T-cell (primary cell): ENCODE data around the gene JPH3. TPM values are rescaled to one million over a fixed set of nuclear protein-coding genes. Genes with fewer than 3 reads are reported as not detected.
A peak's percentile ranks its signal among the peaks of the same experiment; 100 is the strongest.
"Not testable (repeated sequence)": the region's sequence is repeated elsewhere in the genome, so short reads cannot be mapped to it uniquely, and the experiment has no call there.

Experiments
- ATAC-seq, 4 experiments: fragments of 200-7000 bp in 3 of 4; fragments of 150-1000 bp in 1 of 4; cut with Tn5 transposase; replicated peaks in 1 of 4; 1 replicate in 3 of 4; 2 replicates in 1 of 4; pipeline ENCODE4 v1.10.0; 2021; ENCODE audit warnings: moderate library complexity in 3 of 4, mild to moderate bottlenecking in 2 of 4, moderate number of reproducible peaks in 1 of 4
- CTCF ChIA-PET, 2 donors: fragments of 300-600 bp; sonication (Branson Sonifier 250); formaldehyde crosslinking; loops; one replicate each; lab custom pipeline; 2022; ENCODE audit warnings: antibody characterized with exemption in 2 of 2; lab: Charles Lee
- POLR2A ChIA-PET, 2 donors: fragments of 300-600 bp; sonication (Branson Sonifier 250); formaldehyde crosslinking; loops; one replicate each; lab custom pipeline; 2022; ENCODE audit warnings: antibody characterized with exemption in 2 of 2; lab: Charles Lee
- DNase-seq, 35 experiments: peaks; one replicate each; pipeline versions ENCODE4 v3.0.0 to v3.0.0-alpha.2; 2013 to 2023
- H3K27ac ChIP-seq: one replicate; pipeline ENCODE4 v1.5.1; 2013; ENCODE audit warnings: low read length
- H3K27me3 ChIP-seq, 2 experiments: replicated peaks in 1 of 2; 1 replicate in 1 of 2; 2 replicates in 1 of 2; pipeline versions ENCODE4 v1.6.1 to v1.7.0; 2013; ENCODE audit warnings: low read length in 1 of 2, mixed read lengths in 1 of 2; ENCODE audit not compliant: control insufficient read depth in 2 of 2, insufficient read depth in 2 of 2; ENCODE audit errors: extremely low read depth in 1 of 2
- H3K36me3 ChIP-seq, 2 donors: 1 replicate in 1 of 2; 2 replicates in 1 of 2; pipeline versions ENCODE4 v1.6.1 to v1.7.0; 2013; ENCODE audit warnings: low read length in 1 of 2; ENCODE audit not compliant: control insufficient read depth in 2 of 2, insufficient read depth in 1 of 2; ENCODE audit errors: extremely low read depth in 1 of 2
- H3K4me1 ChIP-seq, 2 experiments: 1 replicate in 1 of 2; 2 replicates in 1 of 2; pipeline versions ENCODE4 v1.6.1 to v1.7.0; 2013; ENCODE audit warnings: low read length in 2 of 2, mixed read lengths in 1 of 2; ENCODE audit not compliant: insufficient read depth in 2 of 2, control insufficient read depth in 1 of 2; ENCODE audit errors: extremely low read depth in 1 of 2
- H3K4me3 ChIP-seq, 2 donors: 1 replicate in 1 of 2; 2 replicates in 1 of 2; pipeline versions ENCODE4 v1.5.1 to v1.7.0; 2013; ENCODE audit warnings: mild to moderate bottlenecking in 2 of 2, low read length in 1 of 2, moderate library complexity in 1 of 2; ENCODE audit not compliant: control insufficient read depth in 1 of 2; ENCODE audit errors: extremely low read depth in 1 of 2
- H3K9me3 ChIP-seq: 2 replicates; pipeline ENCODE4 v1.7.0; 2013
- H3K27ac Mint-ChIP-seq, 2 donors: one replicate each; pipeline ENCODE4 v1.8.0; 2020 to 2021; ENCODE audit warnings: mild to moderate bottlenecking in 2 of 2, mixed read lengths in 2 of 2
- H3K27me3 Mint-ChIP-seq, 2 donors: one replicate each; pipeline ENCODE4 v1.8.0; 2021 to 2022; ENCODE audit warnings: mixed read lengths in 2 of 2
- H3K36me3 Mint-ChIP-seq: one replicate; pipeline ENCODE4 v1.8.0; 2021; ENCODE audit warnings: mixed read lengths
- H3K4me1 Mint-ChIP-seq, 3 donors: one replicate each; pipeline ENCODE4 v1.8.0; 2020 to 2022; ENCODE audit warnings: mixed read lengths in 3 of 3, mild to moderate bottlenecking in 1 of 3
- H3K4me3 Mint-ChIP-seq, 3 donors: one replicate each; pipeline ENCODE4 v1.8.0; 2020 to 2022; ENCODE audit warnings: mild to moderate bottlenecking in 3 of 3, mixed read lengths in 3 of 3, moderate library complexity in 3 of 3
- H3K9me3 Mint-ChIP-seq, 3 donors: one replicate each; pipeline ENCODE4 v1.8.0; 2020 to 2022; ENCODE audit warnings: mixed read lengths in 3 of 3
- WGBS: methylation state at CpG from one replicate; pipeline ENCODE4 v1.1.5; 2013; ENCODE audit warnings: missing lambda C conversion rate; ENCODE audit not compliant: insufficient coverage; 5-methylcytosine and 5-hydroxymethylcytosine counted together
- total RNA-seq, 35 experiments: library from RNA in 6 of 35; stranded (reverse) in 6 of 35; fragments of 120-200 nt in 1 of 35; gene quantifications; one replicate each; pipeline versions ENCODE4 v1.2.1 to v1.2.4 and lab custom pipeline; 2013 to 2026

Gene JPH3
- total RNA-seq, 5 donors from 2014 or later (not counting 1 experiment from before 2014, with no cell fraction given), result not detected

DNA sequence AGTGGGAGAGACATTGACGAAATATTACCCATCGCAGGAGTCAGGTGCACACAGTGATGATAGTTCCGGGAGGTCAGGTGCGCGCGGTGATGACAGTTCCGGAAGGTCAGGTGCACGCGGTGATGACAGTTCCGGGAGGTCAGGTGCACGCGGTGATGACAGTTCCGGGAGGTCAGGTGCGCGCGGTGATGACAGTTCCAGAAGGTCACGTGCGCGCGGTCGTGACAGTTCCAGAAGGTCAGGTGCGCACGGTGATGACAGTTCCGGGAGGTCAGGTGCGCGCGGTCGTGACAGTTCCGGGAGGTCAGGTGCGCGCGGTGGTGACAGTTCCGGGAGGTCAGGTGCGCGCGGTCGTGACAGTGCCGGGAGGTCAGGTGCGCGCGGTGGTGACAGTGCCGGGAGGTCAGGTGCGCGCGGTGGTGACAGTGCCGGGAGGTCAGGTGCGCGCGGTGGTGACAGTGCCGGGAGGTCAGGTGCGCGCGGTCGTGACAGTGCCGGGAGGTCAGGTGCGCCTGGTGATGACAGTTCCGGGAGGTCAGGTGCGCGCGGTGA lies 78.8 kb downstream of the JPH3 start:
- H3K36me3 ChIP-seq, H3K9me3 Mint-ChIP-seq, H3K9me3 ChIP-seq, H3K27ac ChIP-seq, H3K4me1 Mint-ChIP-seq, H3K4me3 ChIP-seq, H3K36me3 Mint-ChIP-seq, H3K4me3 Mint-ChIP-seq, ATAC-seq, DNase-seq, H3K27me3 Mint-ChIP-seq, POLR2A ChIA-PET, H3K27ac Mint-ChIP-seq, H3K4me1 ChIP-seq: not testable (repeated sequence)
- WGBS, result 92% methylated on average over 59 of the region's 60 CpGs
- H3K27me3 ChIP-seq, result peaks cover 0 to 41% of the 10 kb centered on the region in 2 experiments
- CTCF ChIA-PET, result interaction anchor here in 1 of 2 donors (0.6 kb wide), 1 partner anchor 1065 kb away, joined by 4 read pairs; no protein-coding TSS in a partner anchor

- POLR2A ChIA-PET, result no interaction called here
- H3K27ac ChIP-seq, result no peak overlapping the region
- no peaks in the 10 kb centered on the region for H3K9me3 ChIP-seq
- Mint-ChIP-seq H3K27me3 (peaks cover 3 to 4% of the 10 kb centered on the region in 2 donors), H3K36me3 (no peaks in the 10 kb centered on the region), H3K9me3 (no peaks in the 10 kb centered on the region), H3K27ac (no peak overlapping the region), H3K4me1 (peaks cover 3 to 7% (median 6%) of the 10 kb centered on the region in 3 donors), H3K4me3 (no peak overlapping the region)
- H3K4me1 ChIP-seq, result peaks cover 0 to 9% of the 10 kb centered on the region in 2 experiments
- DNase-seq (no peak), ATAC-seq (peak in 1 of 4 experiments; percentile 47)
- peaks cover 0 to 46% of the 10 kb centered on the region in 2 experiments for H3K27me3 ChIP-seq
- CTCF ChIA-PET, result no interaction called here
- no peak overlapping the region for H3K4me3 ChIP-seq
- WGBS, result 41% methylated on average over 6 of the region's 9 CpGs
- no peaks in the 10 kb centered on the region for H3K36me3 ChIP-seq
Measured at GRCh38 chr16:87681981-87682570, 79.8 kb downstream of the JPH3 start.

DNA sequence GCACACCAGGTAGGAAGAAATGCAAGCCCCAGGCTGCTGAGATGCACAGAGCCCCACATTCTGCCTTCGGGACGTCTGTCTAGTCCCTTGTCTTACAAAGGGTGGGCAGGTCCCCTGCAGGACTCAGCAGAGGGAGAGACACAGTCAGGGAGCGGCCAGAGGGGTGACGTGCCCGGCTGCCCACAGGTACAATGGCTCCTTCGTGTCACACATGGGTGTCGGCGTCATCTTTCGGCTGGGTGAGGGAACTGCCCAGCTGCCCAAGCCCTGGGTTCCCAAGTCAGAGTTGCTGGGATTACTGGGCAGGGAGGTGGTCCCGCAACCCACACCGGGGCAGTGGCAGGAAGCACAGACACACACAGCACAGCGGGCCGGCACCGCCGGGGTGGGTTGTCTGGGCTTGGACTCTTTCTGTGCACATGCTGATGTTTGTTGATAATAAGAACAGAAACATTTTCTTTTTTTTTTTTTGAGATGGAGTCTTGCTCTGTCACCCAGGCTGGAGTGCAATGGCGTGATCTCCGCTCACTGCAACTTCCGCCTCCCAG lies 80.6 kb downstream of the JPH3 start:
- Histone ChIP-seq H3K27ac (no peak overlapping the region), H3K27me3 (peaks cover 0 to 47% of the 10 kb centered on the region in 2 experiments), H3K9me3 (no peaks in the 10 kb centered on the region), H3K4me1 (peaks cover 0 to 9% of the 10 kb centered on the region in 2 experiments), H3K36me3 (no peaks in the 10 kb centered on the region), H3K4me3 (no peak overlapping the region)
- 87% methylated on average over 8 of the region's 18 CpGs for WGBS
- H3K27ac Mint-ChIP-seq, result no peak overlapping the region
- no peak for ATAC-seq
- no peaks in the 10 kb centered on the region for H3K36me3 Mint-ChIP-seq
- H3K27me3 Mint-ChIP-seq, result peaks cover 3 to 4% of the 10 kb centered on the region in 2 donors
- no peak overlapping the region for H3K4me3 Mint-ChIP-seq
- H3K4me1 Mint-ChIP-seq, result peaks cover 3 to 7% (median 6%) of the 10 kb centered on the region in 3 donors
- ChIA-PET CTCF (interaction anchor here in 1 of 2 donors (0.7 kb wide), 1 partner anchor 143 kb away, joined by 3 read pairs; no protein-coding TSS in a partner anchor), POLR2A (no interaction called here)
- DNase-seq, result no peak
- no peaks in the 10 kb centered on the region for H3K9me3 Mint-ChIP-seq

DNA sequence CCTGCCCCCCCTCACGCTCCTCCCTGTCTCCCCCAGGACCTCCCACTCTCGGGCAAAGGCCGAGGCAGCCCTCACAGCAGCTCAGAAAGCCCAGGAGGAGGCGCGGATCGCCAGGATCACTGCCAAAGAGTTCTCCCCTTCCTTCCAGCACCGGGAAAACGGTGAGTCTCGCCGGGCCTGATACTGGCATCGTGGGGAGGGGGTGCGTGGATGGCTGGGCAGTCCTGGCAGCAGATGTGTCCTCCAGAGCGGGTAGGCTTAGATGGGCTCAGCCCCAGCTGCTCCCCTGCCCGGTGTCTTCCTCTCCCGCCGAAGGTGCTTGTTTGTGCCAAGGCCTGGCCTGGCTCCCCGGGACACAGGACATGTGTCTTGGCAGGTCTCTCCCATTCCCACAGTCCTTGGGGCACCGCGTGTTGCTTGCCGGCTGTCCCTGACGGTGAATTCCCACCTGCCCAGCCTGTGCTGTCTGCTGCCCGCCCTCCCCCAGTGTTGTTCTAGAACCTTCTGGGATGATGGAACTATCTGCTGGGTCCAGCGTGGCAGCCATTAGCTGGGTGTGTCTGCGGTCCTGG lies 81.9 kb downstream of the JPH3 start:
- Histone ChIP-seq H3K9me3 (no peaks in the 10 kb centered on the region), H3K36me3 (no peaks in the 10 kb centered on the region), H3K27me3 (peaks cover 0 to 53% of the 10 kb centered on the region in 2 experiments), H3K4me1 (peaks cover 0 to 9% of the 10 kb centered on the region in 2 experiments), H3K4me3 (no peak overlapping the region), H3K27ac (no peak overlapping the region)
- no peak for DNase-seq
- peaks cover 4 to 5% of the 10 kb centered on the region in 2 donors for H3K27me3 Mint-ChIP-seq
- H3K4me1 Mint-ChIP-seq, result peaks cover 3 to 7% (median 6%) of the 10 kb centered on the region in 3 donors
- no peak overlapping the region for H3K4me3 Mint-ChIP-seq
- ChIA-PET POLR2A (no interaction called here), CTCF (no interaction called here)
- H3K27ac Mint-ChIP-seq, result no peak overlapping the region
- no peaks in the 10 kb centered on the region for H3K9me3 Mint-ChIP-seq
- 90% methylated on average over 17 of the region's 24 CpGs for WGBS
- no peak for ATAC-seq
- H3K36me3 Mint-ChIP-seq, result no peaks in the 10 kb centered on the region

GRCh38 chr16:87684711-87685404 lies 82.5 kb downstream of the JPH3 start:
- Mint-ChIP-seq H3K27ac (no peak overlapping the region), H3K9me3 (no peaks in the 10 kb centered on the region), H3K27me3 (peaks cover 4 to 5% of the 10 kb centered on the region in 2 donors), H3K4me3 (no peak overlapping the region), H3K4me1 (peaks cover 3 to 7% (median 6%) of the 10 kb centered on the region in 3 donors), H3K36me3 (no peaks in the 10 kb centered on the region)
- ChIA-PET CTCF (no interaction called here), POLR2A (no interaction called here)
- Histone ChIP-seq H3K27me3 (peaks cover 0 to 49% of the 10 kb centered on the region in 2 experiments), H3K4me3 (no peak overlapping the region), H3K9me3 (no peaks in the 10 kb centered on the region), H3K4me1 (peaks cover 0 to 9% of the 10 kb centered on the region in 2 experiments), H3K36me3 (no peaks in the 10 kb centered on the region), H3K27ac (no peak overlapping the region)
- ATAC-seq, result no peak
- no peak for DNase-seq
- WGBS, result 89% methylated on average over 22 of the region's 35 CpGs

DNA sequence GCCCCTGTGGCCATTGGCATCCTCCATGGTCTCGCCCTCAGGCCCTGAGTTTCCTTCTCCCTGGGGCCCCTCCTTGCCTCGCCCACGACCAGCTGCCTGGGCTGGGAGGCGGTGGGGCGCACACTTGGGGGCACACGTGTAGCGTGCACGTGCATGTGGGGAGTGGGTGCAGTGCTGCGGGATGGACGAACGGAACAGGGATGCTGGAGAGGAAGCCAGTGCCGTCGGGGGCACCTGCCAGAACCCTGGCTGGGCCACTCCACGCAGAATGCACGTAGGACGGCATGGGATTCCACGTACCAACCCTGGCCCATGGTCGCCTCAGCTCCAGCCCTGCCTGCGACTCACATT lies 83.1 kb downstream of the JPH3 start:
- H3K27ac ChIP-seq, result no peak overlapping the region
- WGBS, result 80% methylated on average over 18 of the region's 19 CpGs
- ATAC-seq (no peak), DNase-seq (no peak)
- POLR2A ChIA-PET, result no interaction called here
- Mint-ChIP-seq H3K9me3 (no peaks in the 10 kb centered on the region), H3K4me3 (no peak overlapping the region), H3K36me3 (no peaks in the 10 kb centered on the region), H3K27ac (no peak overlapping the region), H3K4me1 (peaks cover 3 to 7% (median 6%) of the 10 kb centered on the region in 3 donors), H3K27me3 (peaks cover 4 to 5% of the 10 kb centered on the region in 2 donors)
- no peak overlapping the region for H3K4me3 ChIP-seq
- no peaks in the 10 kb centered on the region for H3K36me3 ChIP-seq
- peaks cover 0 to 49% of the 10 kb centered on the region in 2 experiments for H3K27me3 ChIP-seq
- CTCF ChIA-PET, result no interaction called here
- no peaks in the 10 kb centered on the region for H3K9me3 ChIP-seq
- H3K4me1 ChIP-seq, result peaks cover 0 to 9% of the 10 kb centered on the region in 2 experiments
